T-helper 9 cell (primary cell): ENCODE results near the gene OLFML3.
"Not testable (repeated sequence)": the region's sequence is repeated elsewhere in the genome, so short reads cannot be mapped to it uniquely, and the experiment has no call there.

Source experiments
- DNase-seq: peaks from one replicate; pipeline ENCODE4 v3.0.0-alpha.2; 2020

OLFML3 gene

DNA sequence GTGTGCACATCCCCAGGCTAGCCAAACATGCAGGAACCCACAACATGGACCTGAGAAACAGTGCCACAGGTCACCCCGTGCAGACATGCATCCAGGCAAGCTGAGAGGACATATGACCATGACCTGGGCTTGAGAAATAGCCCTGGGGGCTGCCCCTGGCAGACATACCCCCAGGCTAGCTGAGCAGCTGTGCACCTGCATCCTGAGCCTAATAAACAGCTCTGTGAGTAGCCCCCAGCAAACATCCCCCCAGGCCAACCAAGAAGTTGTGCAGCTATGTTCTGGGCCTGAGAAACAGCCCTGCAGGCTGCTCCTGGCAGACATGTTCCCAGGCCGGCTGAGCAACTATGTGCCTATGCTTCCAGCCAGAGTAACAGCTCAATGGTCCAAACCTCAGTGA, 14.5 kb downstream of the OLFML3 start:
- DNase-seq, result no peak

GRCh38 chr1:113995382-113995781, 16.1 kb downstream of the OLFML3 start:
- DNase-seq, result no peak

- DNase-seq, result no peak
Observed at GRCh38 chr1:113998361-113998760, 19.1 kb downstream of the OLFML3 start.

DNA sequence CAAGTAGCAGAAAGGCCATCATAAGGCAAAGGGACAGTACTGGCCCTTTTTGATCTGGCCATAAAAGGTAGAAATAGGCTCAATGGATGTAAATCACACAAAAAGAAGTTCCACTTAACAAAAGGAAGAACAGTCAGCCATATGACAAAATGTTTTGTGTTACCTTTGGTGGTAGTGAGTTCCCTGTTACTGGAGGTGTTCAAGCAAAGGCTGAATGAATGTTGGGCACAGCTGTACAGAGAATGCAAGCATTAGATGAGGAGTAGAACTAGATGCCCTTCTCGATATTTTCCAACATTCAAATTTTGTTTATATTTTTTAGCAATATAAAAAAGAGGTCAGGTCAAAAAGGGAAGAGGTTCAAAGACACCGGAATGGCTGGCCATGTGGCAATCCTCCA, 20.0 kb downstream of the OLFML3 start:
- DNase-seq, result no peak

GRCh38 chr1:113999799-114000198, 20.5 kb downstream of the OLFML3 start:
- DNase-seq, result no peak

- no peak for DNase-seq
Observed at GRCh38 chr1:114000406-114000805, 21.1 kb downstream of the OLFML3 start.

DNA sequence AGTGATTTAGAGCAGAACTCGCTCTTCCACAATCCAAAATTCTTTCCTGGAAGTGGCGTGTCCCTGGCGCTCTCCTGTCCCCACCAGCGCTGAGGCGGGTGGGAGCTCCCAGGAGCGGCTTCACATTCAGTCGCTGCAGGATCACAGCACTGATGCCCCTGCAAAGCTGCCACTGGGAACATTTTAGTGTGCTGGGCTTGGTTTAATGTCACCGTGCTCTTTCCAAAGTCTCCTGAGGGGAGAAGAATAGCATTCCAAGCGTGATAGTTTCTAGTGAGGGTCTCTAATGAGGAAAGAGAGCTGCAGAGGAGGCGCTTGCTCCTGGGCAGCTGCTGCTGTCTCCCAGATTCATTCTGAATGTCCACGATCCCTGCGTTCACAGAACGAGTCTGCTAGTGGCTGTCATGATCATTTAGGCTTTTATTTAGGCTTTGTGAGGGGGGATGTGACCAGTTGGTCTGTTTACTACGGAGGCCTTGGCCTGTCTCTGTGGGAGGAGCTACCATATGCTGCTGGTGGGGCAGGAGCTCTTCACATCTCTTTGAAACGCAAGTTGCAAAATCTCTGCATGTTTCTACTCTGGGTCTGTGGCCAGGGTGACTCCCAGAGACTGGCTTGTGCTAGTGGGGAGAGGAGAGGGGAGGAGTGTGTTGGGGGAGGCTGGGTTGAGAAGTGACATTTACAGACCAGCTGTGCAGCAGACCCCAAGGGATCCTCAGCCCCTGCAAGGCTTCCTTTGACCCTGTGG, 23.4 kb downstream of the OLFML3 start:
- no peak for DNase-seq

- DNase-seq, result no peak
Observed at GRCh38 chr1:114003431-114003830, 24.2 kb downstream of the OLFML3 start.

DNA sequence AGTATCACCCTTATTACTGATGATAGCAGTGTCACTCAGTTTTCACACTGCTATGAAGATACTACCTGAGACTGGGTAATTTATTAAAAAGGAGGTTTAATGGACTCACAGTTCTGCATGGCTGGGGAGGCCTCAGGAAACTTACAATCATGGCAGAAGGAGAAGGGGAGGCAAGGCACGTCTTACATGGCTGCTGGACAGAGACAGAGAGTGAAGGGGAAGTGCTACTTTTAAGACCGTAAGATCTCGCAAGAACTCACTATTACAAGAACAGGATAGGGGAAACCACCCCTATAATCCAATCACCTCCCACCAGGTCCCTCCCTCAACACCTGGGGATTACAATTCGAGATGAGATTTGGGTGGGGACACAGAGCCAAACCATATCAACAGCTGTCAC, 27.6 kb downstream of the OLFML3 start:
- DNase-seq, result not testable (repeated sequence)

DNA sequence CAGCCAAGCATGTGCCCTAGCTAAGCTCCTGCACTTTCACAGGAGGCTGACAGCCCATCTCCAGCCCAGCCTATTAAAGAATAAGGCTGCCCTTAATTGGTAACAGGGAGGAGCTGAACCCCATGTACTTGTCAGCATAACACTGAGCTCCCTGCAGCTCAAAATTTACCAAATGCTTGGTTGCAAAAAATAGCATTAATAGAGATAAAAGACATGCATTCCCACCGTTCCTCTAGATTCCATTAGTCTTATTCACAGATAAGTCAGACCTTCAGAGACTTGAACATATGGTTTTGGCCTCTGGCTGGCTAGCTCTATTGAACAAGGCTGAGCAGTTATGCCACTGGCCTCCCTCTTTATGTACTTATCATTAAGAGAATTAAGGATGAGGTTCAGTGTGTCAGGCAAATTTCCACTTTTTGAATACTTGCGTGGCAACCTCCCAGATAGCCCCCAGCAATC, 29.2 kb downstream of the OLFML3 start:
- DNase-seq, result no peak

DNA sequence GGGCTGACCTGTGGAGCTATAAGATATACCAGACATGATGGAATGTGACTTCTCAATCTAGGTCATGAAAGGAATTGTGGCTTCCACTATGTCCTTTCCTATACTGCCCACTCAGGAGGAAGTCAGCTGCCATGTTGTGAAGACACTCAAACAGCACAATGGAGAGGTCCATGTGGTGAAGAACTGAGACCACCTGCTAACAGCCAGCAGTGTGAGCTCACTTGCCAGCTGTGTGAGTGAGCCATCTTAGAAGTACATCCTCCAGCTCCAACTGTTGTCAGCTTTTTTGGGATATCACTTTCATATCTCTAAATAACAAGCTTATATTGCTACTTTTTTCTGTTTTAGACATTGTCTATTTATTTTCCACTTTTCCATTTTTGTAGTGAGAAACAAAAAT, 29.7 kb downstream of the OLFML3 start:
- DNase-seq, result no peak

DNA sequence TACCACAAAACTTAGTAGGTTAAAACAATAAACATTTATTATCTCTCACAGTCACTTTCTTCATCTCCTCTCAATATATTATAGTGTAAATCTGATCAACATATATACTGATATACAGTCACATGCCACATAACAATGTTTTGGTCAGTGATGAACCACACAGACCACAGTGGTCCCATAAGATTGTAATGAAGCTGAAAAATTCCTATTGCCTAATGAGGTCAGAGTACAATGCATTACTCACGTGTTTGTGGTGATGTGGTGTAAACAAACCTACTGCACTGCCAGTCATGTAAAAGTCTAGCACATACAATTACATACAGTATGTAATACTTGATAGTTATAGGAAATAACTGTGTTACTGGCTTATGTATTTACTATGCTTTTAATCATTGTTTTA, 30.1 kb downstream of the OLFML3 start:
- no peak for DNase-seq

DNA sequence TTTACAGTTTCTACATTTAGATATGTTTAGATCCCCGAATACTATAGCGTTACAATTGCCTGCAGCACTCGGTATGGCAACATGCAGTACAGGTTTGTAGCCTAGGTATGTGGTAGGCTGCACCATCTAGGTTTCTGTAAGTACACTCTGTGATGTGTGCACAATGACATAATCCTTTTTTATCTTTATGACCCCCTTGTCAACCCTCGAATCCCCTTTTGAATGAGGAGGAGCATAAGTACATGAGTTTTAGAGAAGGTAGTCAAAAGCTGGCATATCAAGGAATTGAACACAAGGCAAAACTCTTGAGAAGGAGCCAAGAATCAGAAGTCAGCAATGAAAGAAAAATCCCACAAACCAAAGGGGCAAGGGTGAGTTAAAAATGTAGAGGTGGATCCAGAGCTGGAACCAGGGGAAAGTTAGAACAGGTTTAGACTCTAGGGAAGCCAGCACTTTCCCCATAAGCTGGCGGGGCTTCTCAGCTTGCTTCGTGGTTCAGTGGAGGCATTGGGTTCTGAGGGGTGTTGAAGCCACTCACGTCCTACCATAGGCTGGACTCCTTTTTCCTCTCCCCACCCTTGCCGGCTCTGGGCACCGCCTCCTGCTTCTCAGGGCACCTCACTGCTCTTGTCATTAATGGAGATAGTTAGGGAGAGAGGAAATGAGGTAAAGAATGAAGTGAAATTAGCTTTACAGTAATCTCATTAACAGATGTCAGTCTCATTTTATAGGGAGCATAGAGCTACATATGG, 31.3 kb downstream of the OLFML3 start:
- DNase-seq, result no peak

DNA sequence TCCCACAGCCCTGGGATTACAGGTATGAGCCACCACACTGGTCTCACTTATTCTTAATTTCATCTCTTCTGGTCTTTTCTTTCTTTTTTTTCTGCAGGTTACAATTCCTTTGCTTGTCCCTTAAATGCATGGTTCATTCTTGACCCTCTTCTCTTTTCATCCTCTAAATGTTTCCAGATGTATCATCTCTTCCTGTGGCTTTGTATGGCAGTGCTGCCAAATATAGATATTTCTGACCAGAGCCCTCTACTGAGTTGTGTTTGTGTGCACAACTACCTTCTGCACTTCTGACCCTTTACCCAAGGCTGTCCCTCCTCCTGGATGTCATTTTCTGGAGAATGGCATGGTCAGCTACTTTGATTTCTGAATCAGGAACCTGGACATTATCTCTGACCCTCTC, 32.5 kb downstream of the OLFML3 start:
- DNase-seq, result no peak

GRCh38 chr1:114015075-114015474, 35.8 kb downstream of the OLFML3 start:
- no peak for DNase-seq

GRCh38 chr1:114019724-114020123, 40.5 kb downstream of the OLFML3 start:
- DNase-seq, result not testable (repeated sequence)

- no peak for DNase-seq
Observed at GRCh38 chr1:114021665-114022099, 42.4 kb downstream of the OLFML3 start.

DNA sequence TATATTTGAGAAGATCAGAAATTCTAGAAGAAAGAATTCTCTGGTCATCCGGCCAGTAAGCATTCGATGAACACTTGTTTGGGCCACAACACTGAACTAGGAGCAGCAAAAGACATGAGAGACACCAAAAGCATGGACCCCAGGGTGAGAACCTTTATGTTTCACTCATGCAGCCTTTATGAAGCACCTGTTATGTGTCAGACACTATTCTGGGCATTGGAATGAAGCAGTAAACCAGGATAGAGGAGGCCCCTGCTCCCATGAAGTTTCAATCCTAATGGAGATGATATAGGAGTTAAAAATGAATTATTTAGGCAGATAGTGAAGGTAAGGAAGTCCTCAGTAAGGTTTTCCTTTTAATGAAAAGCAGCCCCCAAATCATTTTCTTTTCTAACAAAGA, 43.6 kb downstream of the OLFML3 start:
- DNase-seq, result no peak

DNA sequence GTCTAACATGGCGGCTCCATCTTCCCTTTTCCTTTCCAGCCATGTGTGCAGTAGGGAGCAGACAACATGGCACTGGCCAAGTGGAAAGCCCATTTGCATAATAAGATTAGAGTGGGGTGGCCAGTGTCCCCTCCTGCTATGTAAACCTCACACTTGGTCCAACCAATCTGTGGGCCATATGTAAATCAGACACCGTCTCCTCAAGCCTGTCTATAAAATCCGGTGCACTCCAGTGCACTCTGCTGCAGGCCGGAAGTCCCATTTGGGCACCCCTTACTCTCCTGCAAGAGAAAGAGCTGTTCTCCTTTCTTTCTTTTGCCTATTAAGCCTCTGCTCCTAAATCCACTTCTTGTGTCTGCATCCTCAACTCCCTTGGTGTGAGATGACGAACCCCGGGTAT, 44.1 kb downstream of the OLFML3 start:
- DNase-seq, result no peak

DNA sequence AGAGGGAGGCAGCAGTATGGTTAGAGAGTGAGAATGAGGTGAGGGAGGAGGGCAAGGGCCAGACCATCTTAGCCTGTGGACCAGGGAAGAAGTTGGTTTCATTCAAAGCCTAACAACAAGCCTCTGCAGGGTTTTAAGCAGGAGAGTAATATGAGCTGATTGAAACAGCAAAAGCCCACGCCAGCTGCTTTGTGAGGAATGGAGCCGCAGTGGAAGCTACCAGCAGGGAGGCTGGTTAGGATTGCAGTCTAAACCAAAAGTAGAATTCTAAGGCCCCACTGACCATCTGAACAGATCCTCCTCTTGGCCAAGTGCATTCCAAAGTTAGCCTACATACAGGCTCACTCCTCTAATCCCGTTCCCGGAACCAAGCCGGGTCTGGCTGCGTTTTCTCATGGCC, 44.8 kb downstream of the OLFML3 start:
- no peak for DNase-seq

- no peak for DNase-seq
Observed at GRCh38 chr1:114025609-114026401, 46.5 kb downstream of the OLFML3 start.

GRCh38 chr1:114026797-114027196, 47.5 kb downstream of the OLFML3 start:
- DNase-seq, result no peak
